HG02973 (cell line): Measurements from ENCODE around the gene DGCR6L.
"Not testable (repeated sequence)": the region's sequence is repeated elsewhere in the genome, so short reads cannot be mapped to it uniquely, and the experiment has no call there.

Experiments
- ATAC-seq: cut with Tn5 transposase; IDR thresholded peaks from one replicate; pipeline ENCODE4 v1.9.1; 2021; ENCODE audit warnings: moderate library complexity; ENCODE audit not compliant: unreplicated experiment

Gene DGCR6L

GRCh38 chr22:20319745-20320658 lies at the start of gene DGCR6L:
TSS of gene DGCR6L (minus strand) at chr22:20320060. CDS start at chr22:20319988, 72 bp downstream.
- peak; percentile 52 for ATAC-seq

DNA sequence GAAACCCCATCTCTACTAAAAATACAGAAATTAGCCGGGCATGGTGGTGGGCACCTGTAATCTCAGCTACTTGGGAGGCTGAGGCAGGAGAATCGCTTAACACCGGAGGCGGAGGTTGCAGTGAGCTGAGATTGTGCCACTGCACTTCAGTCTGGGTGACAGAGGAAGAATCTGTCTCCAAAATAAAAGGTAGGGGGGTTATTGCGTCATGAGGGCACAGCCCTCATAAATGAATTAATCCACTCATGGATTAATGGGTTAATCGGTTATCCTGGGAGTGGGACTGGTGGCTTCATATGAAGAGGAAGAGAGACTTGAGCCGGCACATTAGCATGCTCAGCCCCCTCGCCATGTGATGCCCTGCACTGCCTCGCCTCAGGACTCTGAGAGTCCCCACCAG lies 49.0 kb upstream of the DGCR6L start:
- ATAC-seq = not testable (repeated sequence)

DNA sequence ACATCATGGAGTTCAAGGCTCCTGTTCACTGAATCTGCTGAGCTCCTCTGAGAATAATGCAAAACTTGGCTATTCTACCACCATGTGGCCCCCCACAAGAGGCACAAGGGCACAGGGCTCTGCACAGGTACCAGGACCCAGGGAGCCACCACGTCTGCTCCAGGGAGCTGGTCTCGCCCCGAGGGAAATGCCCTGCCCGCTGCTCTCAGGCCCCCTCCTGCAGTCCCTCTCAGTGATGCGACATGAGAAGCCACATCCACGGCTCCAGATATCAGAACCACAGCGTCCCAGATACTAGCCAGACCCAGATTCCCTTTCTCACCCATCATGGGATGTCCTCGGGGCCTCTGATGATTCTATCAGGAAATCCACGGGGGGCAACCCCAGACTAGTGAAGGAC lies 47.0 kb upstream of the DGCR6L start:
- ATAC-seq = not testable (repeated sequence)

- not testable (repeated sequence) for ATAC-seq
Measured at GRCh38 chr22:20364335-20365260, 44.7 kb upstream of the DGCR6L start.

- not testable (repeated sequence) for ATAC-seq
Measured at GRCh38 chr22:20362403-20362802, 42.5 kb upstream of the DGCR6L start.

DNA sequence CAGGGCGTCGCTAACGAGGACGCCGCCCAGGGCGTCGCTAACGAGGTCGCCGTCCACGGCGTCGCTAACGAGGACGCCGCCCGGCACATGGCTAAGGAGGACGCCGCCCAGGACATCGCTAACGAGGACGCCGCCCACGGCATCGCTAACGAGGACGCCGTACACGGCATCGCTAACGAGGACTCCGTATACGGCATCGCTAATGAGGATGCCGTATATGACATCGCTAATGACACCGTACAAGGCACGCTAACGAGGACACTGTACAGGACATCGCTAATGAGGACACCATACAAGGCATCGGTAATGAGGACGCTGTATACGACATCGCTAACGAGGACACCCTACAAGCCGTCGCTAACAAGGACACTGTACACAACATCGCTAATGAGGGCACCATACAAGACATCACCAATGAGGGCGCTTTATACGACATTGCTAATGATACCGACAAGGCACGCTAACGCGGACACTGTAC lies 41.9 kb upstream of the DGCR6L start:
- ATAC-seq = not testable (repeated sequence)

DNA sequence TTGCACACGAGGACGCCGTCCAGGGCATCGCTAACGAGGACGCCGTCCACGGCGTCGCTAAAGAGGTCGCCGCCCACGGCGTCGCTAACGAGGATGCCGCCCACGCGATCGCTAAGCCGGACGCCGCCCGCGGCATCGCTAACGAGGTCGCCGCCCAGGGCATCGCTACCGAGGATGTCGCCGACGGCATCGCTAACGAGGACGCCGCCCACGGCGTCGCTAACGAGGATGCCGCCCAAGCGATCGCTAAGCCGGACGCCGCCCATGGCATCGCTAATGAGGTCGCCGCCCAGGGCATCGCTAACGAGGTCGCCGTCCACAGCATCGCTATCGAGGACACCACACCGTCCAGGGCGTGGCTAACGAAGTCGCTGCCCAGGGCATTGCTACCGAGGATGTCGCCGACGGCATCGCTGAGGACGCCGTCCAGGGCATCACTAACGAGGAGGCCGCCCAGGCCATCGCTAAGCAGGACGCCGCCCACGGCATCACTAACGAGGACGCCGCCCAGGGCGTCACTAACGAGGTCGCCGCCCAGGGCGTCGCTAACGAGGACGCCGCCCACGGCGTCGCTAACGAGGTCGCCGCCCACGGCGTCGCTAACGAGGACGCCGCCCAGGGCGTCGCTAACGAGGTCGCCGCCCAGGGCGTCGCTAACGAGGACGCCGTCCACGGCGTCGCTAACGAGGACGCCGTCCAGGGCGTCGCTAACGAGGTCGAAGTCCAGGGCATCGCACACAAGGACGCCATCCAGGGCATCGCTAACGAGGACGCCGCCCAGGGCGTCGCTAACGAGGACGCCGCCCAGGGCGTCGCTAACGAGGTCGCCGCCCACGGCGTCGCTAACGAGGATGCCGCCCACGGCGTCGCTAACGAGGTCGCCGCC lies 41.2 kb upstream of the DGCR6L start:
- not testable (repeated sequence) for ATAC-seq

GRCh38 chr22:20360261-20360660 lies 40.4 kb upstream of the DGCR6L start:
- ATAC-seq = not testable (repeated sequence)

GRCh38 chr22:20358503-20359239 lies 38.8 kb upstream of the DGCR6L start:
- not testable (repeated sequence) for ATAC-seq

GRCh38 chr22:20357967-20358366 lies 38.1 kb upstream of the DGCR6L start:
- ATAC-seq = not testable (repeated sequence)

DNA sequence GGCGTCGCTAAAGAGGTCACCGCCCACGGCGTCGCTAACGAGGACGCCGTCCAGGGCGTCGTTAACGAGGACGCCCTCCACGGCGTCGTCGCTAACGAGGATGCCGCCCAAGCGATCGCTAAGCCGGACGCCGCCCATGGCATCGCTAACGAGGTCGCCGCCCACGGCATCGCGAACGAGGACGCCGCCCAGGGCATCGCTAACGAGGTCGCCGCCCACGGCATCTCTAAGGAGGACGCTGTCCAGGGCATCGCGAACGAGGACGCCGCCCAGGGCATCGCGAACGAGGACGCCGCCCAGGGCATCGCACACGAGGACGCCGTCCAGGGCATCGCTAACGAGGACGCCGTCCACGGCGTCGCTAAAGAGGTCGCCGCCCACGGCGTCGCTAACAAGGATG lies 37.0 kb upstream of the DGCR6L start:
- not testable (repeated sequence) for ATAC-seq

DNA sequence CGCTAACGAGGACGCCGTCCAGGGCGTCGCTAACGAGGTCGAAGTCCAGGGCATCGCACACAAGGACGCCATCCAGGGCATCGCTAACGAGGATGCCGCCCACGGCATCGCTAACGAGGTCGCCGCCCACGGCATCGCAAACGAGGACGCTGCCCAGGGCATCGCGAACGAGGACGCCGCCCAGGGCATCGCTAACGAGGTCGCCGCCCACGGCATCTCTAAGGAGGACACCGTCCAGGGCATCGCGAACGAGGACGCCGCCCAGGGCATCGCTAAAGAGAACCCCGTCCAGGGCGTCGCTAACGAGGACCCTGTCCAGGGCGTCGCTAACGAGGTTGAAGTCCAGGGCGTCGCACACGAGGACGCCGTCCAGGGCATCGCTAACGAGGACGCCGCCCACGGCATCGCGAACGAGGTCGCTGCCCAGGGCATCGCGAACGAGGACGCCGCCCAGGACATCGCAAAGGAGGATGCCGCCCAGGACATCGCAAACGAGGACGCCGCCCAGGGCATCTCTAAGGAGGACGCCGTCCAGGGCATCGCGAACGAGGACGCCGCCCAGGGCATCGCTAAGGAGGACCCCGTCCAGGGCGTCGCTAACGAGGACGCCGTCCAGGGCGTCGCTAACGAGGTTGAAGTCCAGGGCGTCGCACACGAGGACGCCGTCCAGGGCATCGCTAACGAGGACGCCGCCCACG lies 36.2 kb upstream of the DGCR6L start:
- not testable (repeated sequence) for ATAC-seq

GRCh38 chr22:20354238-20354975 lies 34.5 kb upstream of the DGCR6L start:
- ATAC-seq = no peak

- ATAC-seq = not testable (repeated sequence)
Measured at GRCh38 chr22:20352536-20352935, 32.7 kb upstream of the DGCR6L start.

GRCh38 chr22:20346553-20346952 lies 26.7 kb upstream of the DGCR6L start:
- not testable (repeated sequence) for ATAC-seq

GRCh38 chr22:20338291-20338690 lies 18.4 kb upstream of the DGCR6L start:
- ATAC-seq = not testable (repeated sequence)

GRCh38 chr22:20337807-20338206 lies 17.9 kb upstream of the DGCR6L start:
- not testable (repeated sequence) for ATAC-seq

GRCh38 chr22:20336561-20336960 lies 16.7 kb upstream of the DGCR6L start:
- not testable (repeated sequence) for ATAC-seq
